NB4 (cell line): Measurements from ENCODE around the gene TSC1.

Experiments used
- DNase-seq: peaks from one replicate; pipeline ENCODE4 v3.0.0; 2010; ENCODE audit warnings: low read depth
- H3K4me3 ChIP-seq: one replicate; pipeline ENCODE4 v1.5.1; 2011; ENCODE audit warnings: mild to moderate bottlenecking, low read depth, low read length, moderate library complexity
- MYC ChIP-seq: IDR thresholded peaks from 2 replicates; pipeline ENCODE4 v1.6.1; 2011; ENCODE audit warnings: low read depth, low read length
- POLR2A ChIP-seq: IDR thresholded peaks from 2 replicates; pipeline ENCODE4 v1.6.1; 2011; ENCODE audit warnings: mild to moderate bottlenecking; ENCODE audit not compliant: insufficient read length; ENCODE audit errors: extremely low read depth
- TF ChIP-seq, protein P1 (sequence below): IDR thresholded peaks from one replicate; pipeline ENCODE4 v1.5.1; 2012; ENCODE audit warnings: low read depth, low read length
- TF ChIP-seq, protein P2 (sequence below): IDR thresholded peaks from 2 replicates; pipeline ENCODE4 v1.6.1; 2011; ENCODE audit warnings: low read depth, low read length

The TSC1 gene

DNA sequence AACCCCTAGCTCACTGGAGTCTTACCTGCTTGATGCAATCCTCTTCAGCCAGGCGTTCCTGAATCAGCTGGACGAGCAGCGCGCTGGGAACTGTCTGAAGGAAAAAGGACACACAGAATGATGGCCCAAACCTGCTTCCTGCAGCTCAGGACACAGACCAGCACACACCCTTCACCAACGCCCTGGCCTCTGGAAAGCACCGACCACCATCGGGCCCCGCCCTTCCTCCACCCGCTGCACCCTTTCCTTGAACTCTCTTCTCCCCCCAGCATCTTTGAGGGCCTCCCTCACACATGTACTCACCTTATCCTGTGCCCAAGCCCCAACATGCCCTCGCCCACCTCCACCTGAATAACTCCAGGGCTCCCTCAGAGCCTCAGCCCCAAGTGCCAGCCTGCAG lies 89.6 kb downstream of the TSC1 start:
- H3K4me3 ChIP-seq, result no peak overlapping the region
- TF ChIP-seq MYC (no peak), POLR2A (no peak)
- TF ChIP-seq, protein P1, sequence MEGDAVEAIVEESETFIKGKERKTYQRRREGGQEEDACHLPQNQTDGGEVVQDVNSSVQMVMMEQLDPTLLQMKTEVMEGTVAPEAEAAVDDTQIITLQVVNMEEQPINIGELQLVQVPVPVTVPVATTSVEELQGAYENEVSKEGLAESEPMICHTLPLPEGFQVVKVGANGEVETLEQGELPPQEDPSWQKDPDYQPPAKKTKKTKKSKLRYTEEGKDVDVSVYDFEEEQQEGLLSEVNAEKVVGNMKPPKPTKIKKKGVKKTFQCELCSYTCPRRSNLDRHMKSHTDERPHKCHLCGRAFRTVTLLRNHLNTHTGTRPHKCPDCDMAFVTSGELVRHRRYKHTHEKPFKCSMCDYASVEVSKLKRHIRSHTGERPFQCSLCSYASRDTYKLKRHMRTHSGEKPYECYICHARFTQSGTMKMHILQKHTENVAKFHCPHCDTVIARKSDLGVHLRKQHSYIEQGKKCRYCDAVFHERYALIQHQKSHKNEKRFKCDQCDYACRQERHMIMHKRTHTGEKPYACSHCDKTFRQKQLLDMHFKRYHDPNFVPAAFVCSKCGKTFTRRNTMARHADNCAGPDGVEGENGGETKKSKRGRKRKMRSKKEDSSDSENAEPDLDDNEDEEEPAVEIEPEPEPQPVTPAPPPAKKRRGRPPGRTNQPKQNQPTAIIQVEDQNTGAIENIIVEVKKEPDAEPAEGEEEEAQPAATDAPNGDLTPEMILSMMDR, result no peak
- no peak for DNase-seq

DNA sequence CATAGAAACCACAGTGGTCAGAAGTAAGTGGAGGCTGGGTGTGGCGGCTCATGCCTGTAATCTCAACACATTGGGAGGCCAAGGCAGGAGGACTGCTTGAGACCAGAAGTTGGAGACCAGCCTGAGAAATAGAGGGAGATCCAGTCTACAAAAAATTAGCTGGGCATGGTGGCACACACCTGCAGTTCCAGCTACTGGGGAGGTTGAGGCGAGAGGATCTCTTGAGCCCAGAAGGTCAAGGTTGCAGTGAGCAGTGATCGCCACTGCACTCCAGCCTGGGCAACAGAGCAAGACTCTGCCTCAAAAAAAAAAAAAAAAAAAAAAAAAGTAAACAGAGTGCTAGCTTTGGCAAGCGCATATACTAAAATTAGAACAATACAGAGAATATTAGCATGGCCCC lies 90.9 kb downstream of the TSC1 start:
- no peak for DNase-seq
- H3K4me3 ChIP-seq, result no peak overlapping the region
- TF ChIP-seq POLR2A (no peak), MYC (no peak)
- TF ChIP-seq, protein P1, result no peak
- TF ChIP-seq, protein P2, sequence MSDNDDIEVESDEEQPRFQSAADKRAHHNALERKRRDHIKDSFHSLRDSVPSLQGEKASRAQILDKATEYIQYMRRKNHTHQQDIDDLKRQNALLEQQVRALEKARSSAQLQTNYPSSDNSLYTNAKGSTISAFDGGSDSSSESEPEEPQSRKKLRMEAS, result no peak

DNA sequence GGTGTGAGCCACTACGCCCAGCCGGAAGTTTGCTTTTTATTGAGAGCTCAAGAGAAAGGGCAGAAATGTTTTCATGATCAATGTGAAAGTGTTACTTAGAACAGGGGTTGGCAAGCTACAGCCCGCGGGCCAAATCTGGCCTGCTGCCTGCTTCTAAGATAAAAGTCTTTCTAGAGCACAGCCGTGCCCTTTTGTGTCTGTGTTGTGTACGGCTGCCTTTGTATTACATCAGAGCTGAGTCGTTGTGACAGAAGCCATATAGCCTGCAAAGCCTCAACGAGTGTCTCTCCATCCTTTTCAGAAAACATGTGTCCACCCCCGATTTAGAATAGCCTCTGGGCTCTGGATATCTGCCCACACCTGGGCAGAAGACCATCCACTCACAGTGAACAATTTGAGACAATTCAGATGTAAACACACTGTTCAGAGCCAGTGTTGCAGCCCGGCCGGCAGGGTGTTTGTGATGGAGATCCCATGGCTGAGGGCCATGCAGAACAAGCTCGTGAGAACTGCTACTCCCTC lies 95.2 kb downstream of the TSC1 start:
- peak; percentile 9 for DNase-seq
- no peak for TF ChIP-seq MYC
- TF ChIP-seq, protein P1, result no peak
- TF ChIP-seq, protein P2, result no peak
- no peak for TF ChIP-seq POLR2A
- no peak overlapping the region for H3K4me3 ChIP-seq

DNA sequence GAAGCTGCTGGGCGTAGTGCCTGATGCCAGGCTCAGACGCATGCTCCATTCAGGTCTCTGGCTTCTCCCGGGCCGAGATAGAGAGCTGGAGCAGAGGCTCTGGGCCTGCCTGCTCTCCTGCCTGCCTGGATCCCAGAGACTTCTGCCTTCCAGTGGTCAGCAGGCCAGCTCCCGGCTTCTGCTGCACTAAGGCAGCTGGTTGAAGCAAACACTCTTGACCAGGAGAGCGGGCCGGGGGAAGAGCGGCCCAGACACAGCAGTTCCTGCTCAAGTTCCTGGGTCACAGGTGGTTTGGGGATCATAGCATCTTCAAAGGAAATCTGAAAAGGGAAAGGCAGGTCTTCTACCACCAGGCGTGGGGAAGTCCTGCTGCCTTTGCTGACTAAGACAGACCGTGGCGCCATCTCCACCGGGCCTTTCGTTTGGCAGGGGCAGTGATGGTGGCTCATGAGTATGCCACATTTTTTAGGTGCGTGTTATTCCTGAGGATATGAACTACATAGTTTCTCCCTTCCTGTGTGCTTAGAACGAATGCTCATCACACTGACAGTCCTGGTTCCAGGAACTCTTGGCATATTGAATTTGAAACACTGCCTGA lies 97.4 kb downstream of the TSC1 start:
- DNase-seq, result no peak
- TF ChIP-seq POLR2A (no peak), MYC (no peak)
- TF ChIP-seq, protein P2, result no peak
- TF ChIP-seq, protein P1, result no peak
- H3K4me3 ChIP-seq, result no peak overlapping the region

DNA sequence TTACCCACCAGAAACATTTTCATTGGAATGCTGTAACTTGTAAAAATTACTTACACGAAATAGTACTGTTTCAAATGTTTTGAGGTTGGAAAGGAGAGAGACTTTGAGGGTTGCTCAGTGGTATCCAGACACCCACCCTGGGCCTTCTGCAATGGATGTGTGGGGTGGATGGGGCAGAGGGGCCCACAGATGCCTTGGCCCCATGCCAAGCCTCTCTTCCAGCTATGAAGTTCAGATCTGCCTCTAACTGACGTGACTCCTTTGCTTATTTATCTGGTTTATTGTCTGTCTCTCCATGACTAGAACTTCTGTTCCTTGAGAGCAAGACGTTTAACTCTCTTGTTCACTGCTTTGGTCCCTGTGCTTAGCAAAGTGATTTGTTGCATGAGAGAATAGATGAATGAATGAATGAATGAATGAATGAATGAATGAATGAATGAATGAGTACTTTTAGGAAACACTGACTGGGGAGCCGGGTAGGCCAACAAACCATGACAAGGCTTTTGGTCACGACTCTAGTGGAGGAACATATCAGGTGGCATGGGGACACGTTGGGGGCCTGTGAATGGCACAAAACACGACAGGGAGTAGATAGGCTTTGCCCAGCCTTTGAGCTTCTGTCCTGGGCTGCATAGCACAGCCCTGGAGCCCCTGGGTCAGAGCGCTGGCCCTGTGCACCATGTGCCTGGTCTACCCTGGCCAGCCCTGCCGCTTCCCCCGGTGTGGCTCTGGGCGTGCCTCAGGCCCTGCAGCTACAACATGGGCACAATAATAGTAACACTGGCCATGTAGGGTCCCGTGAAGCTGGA lies 98.1 kb downstream of the TSC1 start:
- TF ChIP-seq, protein P1, result no peak
- TF ChIP-seq POLR2A (no peak), MYC (no peak)
- TF ChIP-seq, protein P2, result no peak
- no peak overlapping the region for H3K4me3 ChIP-seq
- DNase-seq, result no peak
